Endothelial cell of umbilical vein (primary cell): ENCODE results near the gene FHOD1. TPM values are rescaled to one million over a fixed set of nuclear protein-coding genes. Genes with fewer than 3 reads are reported as not detected.

Experiments
- BruUV-seq: library from RNA; stranded (reverse); fragments of 400-500 nt; replicated peaks from 2 replicates; lab custom pipeline; 2021; lab: Mats Ljungman, UMichigan
- CTCF ChIA-PET: fragments of 300-600, 350-600 bp; sonication (Branson Sonifier 250); formaldehyde crosslinking; loops from one replicate; lab custom pipeline; 2021; ENCODE audit warnings: antibody characterized with exemption, inconsistent platforms; lab: Charles Lee
- POLR2A ChIA-PET: fragments of 300-600, 350-600 bp; sonication (Branson Sonifier 250); formaldehyde crosslinking; loops from one replicate; lab custom pipeline; 2021; ENCODE audit warnings: antibody characterized with exemption, inconsistent platforms; lab: Charles Lee
- DNase-seq: peaks from one replicate; pipeline ENCODE4 v3.0.0-alpha.2; 2011; ENCODE audit warnings: low read depth, low spot score
- FAIRE-seq: peaks from 2 replicates; lab custom pipeline; 2011; peaks lifted over from hg19 to GRCh38; lab: Jason Lieb, UNC
- H2AFZ ChIP-seq: 2 replicates; pipeline ENCODE4 v1.6.0; 2012; ENCODE audit warnings: low read depth, low read length, control low read depth, inconsistent platforms
- H3K27ac ChIP-seq: 2 replicates; pipeline ENCODE4 v1.5.1; 2011; ENCODE audit warnings: low read depth, mild to moderate bottlenecking, control low read depth, low read length, moderate library complexity; ENCODE audit not compliant: insufficient read depth
- H3K27me3 ChIP-seq, 2 experiments: 2 replicates each; pipeline versions ENCODE4 v1.6.0 to v1.6.1; 2011; ENCODE audit warnings: low read length in 2 of 2, mixed read lengths in 1 of 2; ENCODE audit not compliant: control insufficient read depth in 2 of 2, insufficient read depth in 2 of 2
- H3K36me3 ChIP-seq, 2 experiments: 2 replicates in 1 of 2; 3 replicates in 1 of 2; pipeline ENCODE4 v1.5.1; 2011; ENCODE audit warnings: low read length in 2 of 2, mild to moderate bottlenecking in 1 of 2, moderate library complexity in 1 of 2; ENCODE audit not compliant: control insufficient read depth in 2 of 2, insufficient read depth in 2 of 2; ENCODE audit errors: extremely low read depth in 1 of 2
- H3K4me1 ChIP-seq: 3 replicates; pipeline ENCODE4 v1.5.1; 2011; ENCODE audit warnings: mild to moderate bottlenecking, low read length; ENCODE audit not compliant: control insufficient read depth, insufficient read depth; ENCODE audit errors: extremely low read depth
- H3K4me2 ChIP-seq: 2 replicates; pipeline ENCODE4 v1.6.1; 2011; ENCODE audit warnings: low read length, control low read depth, mixed read lengths; ENCODE audit not compliant: insufficient read depth
- H3K4me3 ChIP-seq, 3 experiments: fragments of 200-600 bp in 1 of 3; sonication (generic), shearing (Covaris generic) in 1 of 3; replicated peaks in 1 of 3; 2 replicates each; pipeline ENCODE4 v1.5.1; 2011 to 2016; ENCODE audit warnings: control low read depth in 3 of 3, low read length in 3 of 3, mild to moderate bottlenecking in 2 of 3, inconsistent platforms in 1 of 3, low read depth in 1 of 3, moderate library complexity in 1 of 3; ENCODE audit not compliant: insufficient read depth in 1 of 3
- H3K79me2 ChIP-seq: 2 replicates; pipeline ENCODE4 v1.6.0; 2012; ENCODE audit warnings: low read length, inconsistent platforms; ENCODE audit not compliant: control insufficient read depth, insufficient read depth
- H3K9ac ChIP-seq: replicated peaks from 2 replicates; pipeline ENCODE3; 2011; ENCODE audit warnings: low read length, control low read depth; ENCODE audit not compliant: insufficient read depth; ENCODE audit errors: extremely low read depth
- H3K9me1 ChIP-seq: replicated peaks from 3 replicates; pipeline ENCODE4 v1.6.0; 2011; ENCODE audit warnings: mild to moderate bottlenecking, low read length; ENCODE audit not compliant: control insufficient read depth, insufficient read depth; ENCODE audit errors: extremely low read depth
- H3K9me3 ChIP-seq: replicated peaks from 2 replicates; pipeline ENCODE4 v1.5.1; 2012; ENCODE audit warnings: low read length, inconsistent platforms; ENCODE audit not compliant: control insufficient read depth, insufficient read depth
- H4K20me1 ChIP-seq: replicated peaks from 2 replicates; pipeline ENCODE3; 2011; ENCODE audit warnings: mild to moderate bottlenecking, low read length; ENCODE audit not compliant: control insufficient read depth, insufficient read depth; ENCODE audit errors: extremely low read depth
- GATA2 ChIP-seq: IDR thresholded peaks from 2 replicates; pipeline ENCODE4 v1.7.0; 2011; ENCODE audit warnings: low read depth, mild to moderate bottlenecking, moderate library complexity, mixed read lengths, low read length; ENCODE audit not compliant: insufficient read length, insufficient read depth
- POLR2A ChIP-seq: IDR thresholded peaks from 2 replicates; pipeline ENCODE4 v1.6.1; 2012; ENCODE audit warnings: low read depth, mild to moderate bottlenecking, control low read depth, low read length
- dilution Hi-C: fragments of 300-500 bp; cut with MboI; formaldehyde crosslinking; loops from one replicate; pipeline ENCODE4 v1.15.0; 2019; ENCODE audit warnings: low sequenced_read_pairs; ENCODE audit not compliant: extremely low pct_ligation_motif_present
- intact Hi-C: fragments of 100-400 bp; cut with micrococcal nuclease; formaldehyde crosslinking; loops from one replicate; pipeline ENCODE4 v1.10.0; 2022
- polyA plus RNA-seq, 4 experiments: library from polyadenylated mRNA; depleted of rRNA in 3 of 4; stranded (reverse) in 3 of 4; unstranded in 1 of 4; fragments of >200 nt; gene quantifications; 2 replicates each; pipeline versions ENCODE4 v1.2.1 to v1.2.3, GENCODE V29; 2011 to 2012; ENCODE audit warnings: missing spikeins in 1 of 4
- total RNA-seq: library from RNA; stranded (reverse); gene quantifications from 2 replicates; pipeline ENCODE4 v1.2.3, GENCODE V29; 2021
- TF ChIP-seq, protein P1 (sequence below), 2 donors: IDR thresholded peaks; 1 replicate in 1 of 2; 2 replicates in 1 of 2; pipeline ENCODE4 v1.5.1; 2011; ENCODE audit warnings: low read length in 2 of 2, mild to moderate bottlenecking in 2 of 2, moderate library complexity in 2 of 2, control low read depth in 1 of 2, inconsistent platforms in 1 of 2, low read depth in 1 of 2; ENCODE audit not compliant: insufficient read depth in 1 of 2; ENCODE audit errors: extremely low read depth in 1 of 2

FHOD1 gene
- total and polyA plus RNA-seq, 2 donors (not counting 3 experiments of a cell fraction or from before 2014, with no cell fraction given) = 63.6 to 124 TPM

DNA sequence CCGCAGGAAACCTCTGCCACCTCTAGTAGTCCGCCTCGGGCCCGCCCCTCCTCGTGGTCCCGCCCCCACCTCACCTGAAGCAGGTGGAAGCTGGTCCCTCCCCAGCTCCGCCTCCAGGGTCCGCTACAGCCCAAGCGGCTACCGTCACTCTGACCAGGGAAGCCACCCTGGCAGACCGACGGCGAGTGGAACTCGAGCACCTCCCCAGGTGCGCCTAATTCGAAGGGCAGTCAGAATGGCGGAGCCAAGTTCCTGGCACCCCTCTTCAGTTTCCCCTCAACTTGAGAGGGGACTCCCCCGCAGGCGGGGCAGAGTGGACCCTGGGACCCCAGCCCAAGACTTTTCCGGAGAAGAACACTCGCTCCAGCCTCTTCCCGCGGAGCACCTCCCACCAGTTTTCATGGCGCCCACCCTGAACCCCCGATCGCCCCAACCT is 507 bp downstream of the FHOD1 start:
- CTCF ChIA-PET = interaction anchor here (0.8 to 2.3 kb wide), 11 partner anchors 10 to 274 kb away, joined by 3 to 12 read pairs (median 4); partner anchors contain the start of genes ELMO3 and TMEM208
- FAIRE-seq = no peak
- Histone ChIP-seq H4K20me1 (no peaks in the 10 kb centered on the region), H3K4me2 (peak overlapping the region; percentile 42), H3K27ac (peak overlapping the region; percentile 88), H3K4me1 (peaks cover 53% of the 10 kb centered on the region), H3K36me3 (peaks cover 0 to 3% of the 10 kb centered on the region in 2 experiments), H3K4me3 (peak overlapping the region; percentile 55 to 89 (median 83)), H3K79me2 (peaks cover 35% of the 10 kb centered on the region), H3K27me3 (peaks cover 0 to 3% of the 10 kb centered on the region in 2 experiments), H2AFZ (peak overlapping the region; percentile 27), H3K9me1 (no peaks in the 10 kb centered on the region), H3K9me3 (no peaks in the 10 kb centered on the region), H3K9ac (peak overlapping the region; percentile 69)
- intact Hi-C loops (loop anchor here (1.0 kb wide), 6 partner anchors 12 to 100 kb away; partner anchors contain the start of gene PLEKHG4), dilution Hi-C loops (no loop called here)
- BruUV-seq = no TSS peak
- no peak for TF ChIP-seq POLR2A
- TF ChIP-seq GATA2 = no peak
- TF ChIP-seq, protein P1, sequence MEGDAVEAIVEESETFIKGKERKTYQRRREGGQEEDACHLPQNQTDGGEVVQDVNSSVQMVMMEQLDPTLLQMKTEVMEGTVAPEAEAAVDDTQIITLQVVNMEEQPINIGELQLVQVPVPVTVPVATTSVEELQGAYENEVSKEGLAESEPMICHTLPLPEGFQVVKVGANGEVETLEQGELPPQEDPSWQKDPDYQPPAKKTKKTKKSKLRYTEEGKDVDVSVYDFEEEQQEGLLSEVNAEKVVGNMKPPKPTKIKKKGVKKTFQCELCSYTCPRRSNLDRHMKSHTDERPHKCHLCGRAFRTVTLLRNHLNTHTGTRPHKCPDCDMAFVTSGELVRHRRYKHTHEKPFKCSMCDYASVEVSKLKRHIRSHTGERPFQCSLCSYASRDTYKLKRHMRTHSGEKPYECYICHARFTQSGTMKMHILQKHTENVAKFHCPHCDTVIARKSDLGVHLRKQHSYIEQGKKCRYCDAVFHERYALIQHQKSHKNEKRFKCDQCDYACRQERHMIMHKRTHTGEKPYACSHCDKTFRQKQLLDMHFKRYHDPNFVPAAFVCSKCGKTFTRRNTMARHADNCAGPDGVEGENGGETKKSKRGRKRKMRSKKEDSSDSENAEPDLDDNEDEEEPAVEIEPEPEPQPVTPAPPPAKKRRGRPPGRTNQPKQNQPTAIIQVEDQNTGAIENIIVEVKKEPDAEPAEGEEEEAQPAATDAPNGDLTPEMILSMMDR (IDR thresholded peaks at IDR 0.05; ENCODE audit: extremely low read depth in 1 of 2, insufficient read depth in 1 of 2, low read depth in 1 of 2, low read length in 2 of 2) = peak in 1 of 2 donors; percentile 4
- POLR2A ChIA-PET = interaction anchor here (1.6 to 2.7 kb wide), 4 partner anchors 20 to 49 kb away, joined by 5 to 10 read pairs (median 6); partner anchors contain the start of gene TMEM208
- no peak for DNase-seq
